ENCODE measurements around the gene RPS27.
"Not testable (repeated sequence)": the region's sequence is repeated elsewhere in the genome, so short reads cannot be mapped to it uniquely, and the experiment has no call there.

- TF ChIP-seq EZH2 (IDR thresholded peaks at IDR 0.05; ENCODE audit: borderline replicate concordance, low read length); CTCF (IDR thresholded peaks at IDR 0.05; ENCODE audit: low read length): not testable (repeated sequence)
Observed at GRCh38 chr1:154012543-154012942, 22.0 kb downstream of the RPS27 start.
